Liver (tissue), 3 donors: ENCODE results near the gene ADGRD1.
"Not testable (repeated sequence)": the region's sequence is repeated elsewhere in the genome, so short reads cannot be mapped to it uniquely, and the experiment has no call there.

Source experiments
- ATF3 ChIP-seq: IDR thresholded peaks from 2 replicates; pipeline ENCODE4 v1.6.1; 2016; ENCODE audit warnings: antibody characterized with exemption
- CTCF ChIP-seq: fragments of 150-350 bp; IDR thresholded peaks from 2 replicates; pipeline ENCODE4 v1.5.1; 2017; ENCODE audit warnings: improper control_type of control experiment, low read depth, low read length; ENCODE audit not compliant: missing input control
- EGR1 ChIP-seq, 2 donors: IDR thresholded peaks; 2 replicates each; pipeline ENCODE4 v1.6.1; 2016 to 2018; ENCODE audit warnings: antibody characterized with exemption in 2 of 2, low read depth in 2 of 2
- MAX ChIP-seq: IDR thresholded peaks from 2 replicates; pipeline ENCODE4 v1.6.1; 2016; ENCODE audit warnings: antibody characterized with exemption
- RAD21 ChIP-seq, 2 donors: IDR thresholded peaks; 2 replicates each; pipeline ENCODE4 v1.6.1; 2016; ENCODE audit warnings: antibody characterized with exemption in 2 of 2, mild to moderate bottlenecking in 2 of 2
- REST ChIP-seq: IDR thresholded peaks from 2 replicates; pipeline ENCODE4 v1.6.1; 2016; ENCODE audit warnings: antibody characterized with exemption, mild to moderate bottlenecking
- TAF1 ChIP-seq: conservative IDR thresholded peaks from 2 replicates; pipeline ENCODE4 v1.6.1; 2016; ENCODE audit warnings: antibody characterized with exemption, mild to moderate bottlenecking
- YY1 ChIP-seq: IDR thresholded peaks from 2 replicates; pipeline ENCODE4 v1.6.1; 2016; ENCODE audit warnings: antibody characterized with exemption, mild to moderate bottlenecking
- donor health status: healthy.
- donor health status: healthy.

- TF ChIP-seq EGR1 (IDR thresholded peaks at IDR 0.05; ENCODE audit: low read depth in 2 of 2); CTCF; REST; ATF3; MAX; RAD21 (IDR thresholded peaks at IDR 0.05); YY1; TAF1: not testable (repeated sequence)
Measured at GRCh38 chr12:131068926-131069720, 115.4 kb downstream of the ADGRD1 start.
